HUES48 (cell line): ENCODE data around the gene SNTA1.
"Not testable (repeated sequence)": the region's sequence is repeated elsewhere in the genome, so short reads cannot be mapped to it uniquely, and the experiment has no call there.

Experiments
- H3K27ac ChIP-seq: one replicate; pipeline ENCODE4 v1.7.0; 2013; ENCODE audit warnings: low read depth, low read length, inconsistent platforms
- H3K27me3 ChIP-seq: 2 replicates; pipeline ENCODE4 v1.6.1; 2013; ENCODE audit warnings: mild to moderate bottlenecking, low read length; ENCODE audit not compliant: control insufficient read depth, insufficient read depth
- H3K36me3 ChIP-seq: 2 replicates; pipeline ENCODE4 v1.6.1; 2013; ENCODE audit warnings: low read length; ENCODE audit not compliant: control insufficient read depth, insufficient read depth
- H3K4me1 ChIP-seq: 2 replicates; pipeline ENCODE4 v1.6.1; 2013; ENCODE audit warnings: mild to moderate bottlenecking, low read length; ENCODE audit not compliant: control insufficient read depth, insufficient read depth
- H3K4me3 ChIP-seq: 2 replicates; pipeline ENCODE4 v1.5.1; 2013; ENCODE audit warnings: mild to moderate bottlenecking, low read depth, low read length
- H3K9ac ChIP-seq: 2 replicates; pipeline ENCODE4 v1.6.1; 2013; ENCODE audit warnings: mild to moderate bottlenecking, low read depth, low read length, moderate library complexity
- H3K9me3 ChIP-seq: 2 replicates; pipeline ENCODE4 v1.6.1; 2013; ENCODE audit warnings: low read length; ENCODE audit not compliant: control insufficient read depth, insufficient read depth

The SNTA1 gene

DNA sequence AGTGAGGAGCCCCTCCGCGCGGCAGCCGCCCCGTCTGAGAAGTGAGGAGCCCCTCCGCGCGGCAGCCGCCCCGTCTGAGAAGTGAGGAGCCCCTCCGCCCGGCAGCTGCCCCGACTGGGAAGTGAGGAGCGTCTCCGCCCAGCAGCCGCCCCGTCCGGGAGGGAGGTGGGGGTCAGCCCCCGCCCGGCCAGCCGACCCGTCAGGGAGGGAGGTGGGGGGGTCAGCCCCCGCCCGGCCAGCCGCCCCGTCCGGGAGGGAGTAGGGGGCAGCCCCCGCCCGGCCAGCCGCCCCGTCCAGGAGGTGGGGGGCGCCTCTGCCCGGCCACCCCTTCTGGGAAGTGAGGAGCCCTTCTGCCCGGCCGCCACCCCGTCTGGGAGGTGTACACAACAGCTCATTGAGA, 54.2 kb downstream of the SNTA1 start:
- H3K9me3 ChIP-seq, H3K4me3 ChIP-seq, H3K4me1 ChIP-seq, H3K27ac ChIP-seq, H3K27me3 ChIP-seq, H3K9ac ChIP-seq: not testable (repeated sequence)
- peaks cover 76% of the 10 kb centered on the region for H3K36me3 ChIP-seq

GRCh38 chr20:33388268-33388667, 55.3 kb downstream of the SNTA1 start:
- Histone ChIP-seq H3K9ac (no peak overlapping the region), H3K4me1 (no peaks in the 10 kb centered on the region), H3K27ac (no peak overlapping the region), H3K36me3 (peaks cover 76% of the 10 kb centered on the region), H3K4me3 (no peak overlapping the region), H3K27me3 (no peaks in the 10 kb centered on the region), H3K9me3 (peaks cover 5% of the 10 kb centered on the region; the same call in 1 of the 2 replicates)

GRCh38 chr20:33387177-33387576, 56.4 kb downstream of the SNTA1 start:
- no peaks in the 10 kb centered on the region for H3K27me3 ChIP-seq
- peaks cover 5% of the 10 kb centered on the region; the same call in 1 of the 2 replicates for H3K9me3 ChIP-seq
- no peak overlapping the region for H3K27ac ChIP-seq
- H3K9ac ChIP-seq: no peak overlapping the region
- H3K4me1 ChIP-seq: no peaks in the 10 kb centered on the region
- H3K4me3 ChIP-seq: no peak overlapping the region
- H3K36me3 ChIP-seq: peaks cover 73% of the 10 kb centered on the region

DNA sequence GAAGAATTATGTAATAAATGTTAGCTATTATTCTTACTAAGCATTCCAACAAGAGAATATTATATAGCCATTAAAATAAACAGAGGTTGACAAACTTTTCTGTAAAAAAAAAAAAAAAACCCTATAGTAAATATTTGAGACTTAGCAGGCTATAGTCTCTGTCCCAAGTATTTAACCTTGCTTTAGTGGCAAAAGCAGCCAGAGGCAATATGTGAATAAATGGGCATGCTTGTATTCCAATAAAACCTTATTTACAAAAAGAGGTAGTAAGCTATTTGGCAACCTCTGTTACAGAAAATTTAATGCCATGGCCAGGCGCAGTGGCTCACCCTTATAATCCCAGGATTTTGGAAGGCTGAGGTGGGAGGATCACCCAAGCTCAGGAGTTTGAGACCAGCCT, 56.9 kb downstream of the SNTA1 start:
- Histone ChIP-seq H3K4me1 (no peaks in the 10 kb centered on the region), H3K9ac (no peak overlapping the region), H3K4me3 (no peak overlapping the region), H3K27ac (no peak overlapping the region), H3K9me3 (peaks cover 5% of the 10 kb centered on the region; the same call in 1 of the 2 replicates), H3K27me3 (no peaks in the 10 kb centered on the region), H3K36me3 (peaks cover 73% of the 10 kb centered on the region)

- no peaks in the 10 kb centered on the region for H3K4me1 ChIP-seq
- no peak overlapping the region for H3K9ac ChIP-seq
- no peaks in the 10 kb centered on the region for H3K9me3 ChIP-seq
- H3K27ac ChIP-seq: no peak overlapping the region
- no peak overlapping the region for H3K4me3 ChIP-seq
- H3K27me3 ChIP-seq: no peaks in the 10 kb centered on the region
- peaks cover 79% of the 10 kb centered on the region for H3K36me3 ChIP-seq
Observed at GRCh38 chr20:33377366-33377765, 66.2 kb downstream of the SNTA1 start.

DNA sequence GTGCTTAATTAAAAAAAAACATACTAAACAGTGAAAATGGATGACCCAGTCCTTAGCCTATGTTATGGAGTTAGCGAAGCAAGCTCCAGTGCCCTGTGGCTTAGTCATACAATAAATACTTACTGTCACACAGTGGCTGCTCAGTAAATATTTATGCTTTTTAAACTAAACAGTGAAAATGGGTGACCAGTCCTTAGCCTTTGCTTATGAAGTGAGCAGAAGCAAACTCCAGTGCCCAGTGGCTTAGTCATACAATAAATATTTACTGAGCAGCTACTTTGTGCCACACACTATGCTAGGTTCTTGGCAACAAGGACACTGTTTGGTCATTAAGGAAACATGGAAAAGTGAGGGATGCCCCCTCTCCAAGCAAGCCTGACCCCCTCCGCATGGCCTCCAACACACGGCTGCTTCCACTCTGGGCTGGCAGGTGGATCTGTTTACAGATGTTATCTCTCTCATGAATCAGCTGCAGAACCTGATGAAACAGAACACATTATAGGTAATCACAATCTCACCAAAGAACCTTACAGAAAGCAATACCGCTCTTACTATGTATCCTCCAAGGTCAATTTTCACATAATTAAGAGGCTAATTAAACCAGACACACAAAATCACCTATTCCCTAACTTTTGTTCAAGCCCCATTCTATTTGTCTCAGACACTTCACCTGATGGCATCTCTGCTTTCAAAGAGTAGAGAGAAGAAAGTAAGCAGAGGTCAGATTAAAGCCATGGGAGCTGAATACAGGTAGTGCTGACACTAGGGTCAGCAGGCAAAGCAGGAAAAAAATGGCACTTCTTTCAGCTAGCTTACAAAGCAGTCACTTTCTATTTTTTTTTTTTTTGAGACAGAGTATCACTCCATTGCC, 69.6 kb downstream of the SNTA1 start:
- H3K27ac ChIP-seq: no peak overlapping the region
- no peaks in the 10 kb centered on the region for H3K9me3 ChIP-seq
- H3K27me3 ChIP-seq: no peaks in the 10 kb centered on the region
- no peaks in the 10 kb centered on the region for H3K4me1 ChIP-seq
- H3K36me3 ChIP-seq: peaks cover 80% of the 10 kb centered on the region
- H3K9ac ChIP-seq: no peak overlapping the region
- no peak overlapping the region for H3K4me3 ChIP-seq

- Histone ChIP-seq H3K27ac (no peak overlapping the region), H3K9ac (no peak overlapping the region), H3K4me3 (no peak overlapping the region), H3K36me3 (peaks cover 74% of the 10 kb centered on the region), H3K9me3 (no peaks in the 10 kb centered on the region), H3K27me3 (no peaks in the 10 kb centered on the region), H3K4me1 (no peaks in the 10 kb centered on the region)
Observed at GRCh38 chr20:33372993-33373441, 70.5 kb downstream of the SNTA1 start.

DNA sequence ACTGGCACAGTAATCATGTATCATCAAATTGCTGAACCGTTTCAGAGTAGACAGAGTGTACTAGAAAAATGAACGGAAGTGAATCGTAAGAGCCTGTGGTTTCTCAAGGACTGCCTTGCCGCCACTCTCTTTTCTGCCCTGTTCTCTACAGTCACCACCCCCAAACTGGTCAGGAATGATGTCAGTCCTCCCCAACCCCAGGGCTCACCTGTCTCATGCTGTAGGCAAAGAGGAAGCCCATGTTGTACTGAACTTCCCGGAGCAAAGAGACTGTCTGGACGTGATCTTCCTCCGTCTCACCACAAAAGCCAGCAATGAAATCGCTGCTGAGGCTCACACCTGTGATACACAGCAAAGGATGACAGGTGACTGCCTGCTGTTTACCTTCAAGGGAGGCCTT, 73.3 kb downstream of the SNTA1 start:
- Histone ChIP-seq H3K9me3 (no peaks in the 10 kb centered on the region), H3K9ac (no peak overlapping the region), H3K27ac (no peak overlapping the region), H3K4me3 (no peak overlapping the region), H3K36me3 (peaks cover 83% of the 10 kb centered on the region), H3K4me1 (no peaks in the 10 kb centered on the region), H3K27me3 (no peaks in the 10 kb centered on the region)

DNA sequence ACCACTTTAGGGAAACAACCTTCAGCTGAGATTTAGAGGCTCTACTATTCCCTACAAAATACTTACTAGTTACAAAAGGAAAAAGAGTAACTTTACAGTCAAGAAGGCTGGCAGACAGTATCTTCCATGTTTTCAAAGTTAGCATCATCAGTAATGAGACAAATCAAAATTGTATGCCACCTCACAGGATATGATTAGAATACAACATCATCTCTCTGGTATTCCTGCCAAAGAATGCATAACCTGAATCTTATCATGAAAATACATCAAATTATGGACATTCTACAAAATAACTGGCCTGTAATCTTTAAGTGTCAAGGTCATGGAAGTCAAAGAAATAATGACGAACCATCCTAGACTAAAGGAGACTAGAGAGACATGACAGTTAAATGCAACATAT, 80.7 kb downstream of the SNTA1 start:
- H3K9ac ChIP-seq: no peak overlapping the region
- peaks cover 79% of the 10 kb centered on the region for H3K36me3 ChIP-seq
- H3K4me1 ChIP-seq: no peaks in the 10 kb centered on the region
- no peaks in the 10 kb centered on the region for H3K27me3 ChIP-seq
- H3K4me3 ChIP-seq: no peak overlapping the region
- H3K27ac ChIP-seq: no peak overlapping the region
- no peaks in the 10 kb centered on the region for H3K9me3 ChIP-seq

DNA sequence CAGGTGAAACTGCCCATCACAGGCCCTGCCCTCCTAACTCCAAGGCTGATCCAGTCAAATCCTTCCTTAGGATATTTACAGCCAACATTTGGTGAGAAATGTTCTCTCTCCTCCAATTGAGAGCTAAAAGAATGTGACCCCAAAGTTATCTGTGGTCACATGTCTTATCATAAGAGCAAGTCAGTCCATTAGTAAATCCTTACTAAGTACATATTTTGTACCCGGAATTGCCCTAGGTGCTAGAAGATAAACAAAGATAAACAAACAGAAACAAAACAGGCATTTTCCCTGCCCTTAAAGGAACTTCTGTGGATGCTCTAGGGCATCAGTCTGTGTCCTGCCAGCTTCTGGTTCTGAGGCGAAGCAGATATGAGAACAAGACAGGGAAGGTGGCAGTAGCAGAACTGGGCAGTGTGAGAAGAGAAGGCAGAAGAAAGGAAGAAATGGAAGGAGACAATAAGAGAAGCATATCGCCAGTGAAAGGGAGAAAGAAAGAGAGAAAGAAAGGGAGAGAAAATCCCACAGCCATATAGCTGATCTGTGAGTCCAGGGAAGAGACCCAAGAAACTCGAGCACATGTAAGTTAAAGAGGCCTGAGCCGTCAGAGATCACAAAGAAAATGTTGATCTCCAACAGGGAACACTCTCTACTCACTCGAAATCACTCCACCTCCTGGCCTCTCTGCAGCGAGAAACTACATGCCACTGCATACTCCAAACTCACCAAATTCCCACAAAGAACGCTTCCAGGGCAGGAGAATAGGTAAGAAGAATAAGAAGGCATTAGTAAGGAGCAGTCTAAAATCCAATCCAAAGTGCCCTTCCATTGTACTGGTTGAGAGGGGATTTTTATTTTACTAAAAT, 83.9 kb downstream of the SNTA1 start:
- Histone ChIP-seq H3K36me3 (peaks cover 56% of the 10 kb centered on the region), H3K4me3 (no peak overlapping the region), H3K9ac (no peak overlapping the region), H3K27ac (no peak overlapping the region), H3K4me1 (no peaks in the 10 kb centered on the region), H3K27me3 (no peaks in the 10 kb centered on the region), H3K9me3 (no peaks in the 10 kb centered on the region)
